B cell (primary cell): ENCODE results near the gene LAMA2. TPM values are rescaled to one million over a fixed set of nuclear protein-coding genes. Genes with fewer than 3 reads are reported as not detected.

Experiments
- ATAC-seq: fragments of 200-7000 bp; cut with Tn5 transposase; one replicate; pipeline ENCODE4 v1.10.0; 2021; ENCODE audit warnings: low read depth, mild to moderate bottlenecking, moderate number of reproducible peaks, moderate library complexity
- CTCF ChIA-PET: fragments of 350-600 bp; sonication (Branson Sonifier 250); formaldehyde crosslinking; loops from one replicate; lab custom pipeline; 2021; ENCODE audit warnings: antibody characterized with exemption, inconsistent platforms; lab: Charles Lee
- POLR2A ChIA-PET: fragments of 350-600 bp; sonication (Branson Sonifier 250); formaldehyde crosslinking; loops from one replicate; lab custom pipeline; 2021; ENCODE audit warnings: antibody characterized with exemption; lab: Charles Lee
- DNase-seq: peaks from one replicate; pipeline ENCODE4 v3.0.0; 2013
- H2AFZ ChIP-seq: 2 replicates; pipeline ENCODE4 v1.6.1; 2012; ENCODE audit warnings: mild to moderate bottlenecking, low read depth, low read length; ENCODE audit not compliant: insufficient read depth, poor library complexity, severe bottlenecking
- H3K27ac ChIP-seq, 2 donors: 1 replicate in 1 of 2; 2 replicates in 1 of 2; pipeline ENCODE4 v1.5.1; 2012 to 2013; ENCODE audit warnings: low read length in 2 of 2, mild to moderate bottlenecking in 2 of 2, moderate library complexity in 1 of 2
- H3K27me3 ChIP-seq, 4 experiments: fragments of 200-600 bp in 1 of 4; sonication (generic) in 1 of 4; replicated peaks in 1 of 4; 1 replicate in 2 of 4; 2 replicates in 2 of 4; pipeline versions ENCODE4 v1.6.1 to v1.7.0; 2013 to 2016; ENCODE audit warnings: low read length in 3 of 4, mild to moderate bottlenecking in 2 of 4, mixed read lengths in 1 of 4, moderate library complexity in 1 of 4; ENCODE audit not compliant: insufficient read depth in 4 of 4, control insufficient read depth in 3 of 4; ENCODE audit errors: control extremely low read depth in 1 of 4
- H3K36me3 ChIP-seq, 2 experiments: replicated peaks in 1 of 2; 1 replicate in 1 of 2; 2 replicates in 1 of 2; pipeline versions ENCODE4 v1.6.1 to v1.7.1; 2013; ENCODE audit warnings: low read length in 1 of 2; ENCODE audit not compliant: insufficient read depth in 2 of 2, control insufficient read depth in 1 of 2; ENCODE audit errors: control extremely low read depth in 1 of 2, extremely low read depth in 1 of 2
- H3K4me1 ChIP-seq, 2 donors: fragments of 200-600 bp in 1 of 2; sonication (generic) in 1 of 2; 1 replicate in 1 of 2; 2 replicates in 1 of 2; pipeline versions ENCODE4 v1.5.1 to v1.6.1; 2013 to 2017; ENCODE audit warnings: low read length in 2 of 2; ENCODE audit not compliant: control insufficient read depth in 2 of 2, insufficient read depth in 2 of 2
- H3K4me2 ChIP-seq: replicated peaks from 2 replicates; pipeline ENCODE3; 2012; ENCODE audit warnings: mild to moderate bottlenecking, low read depth, low read length; ENCODE audit not compliant: poor library complexity, severe bottlenecking
- H3K4me3 ChIP-seq, 5 experiments: fragments of 200-600 bp in 1 of 5; sonication (generic) in 1 of 5; 1 replicate in 3 of 5; 2 replicates in 2 of 5; pipeline versions ENCODE4 v1.5.1 to v1.7.0; 2011 to 2016; ENCODE audit warnings: low read length in 4 of 5, mild to moderate bottlenecking in 4 of 5, low read depth in 2 of 5, control low read depth in 1 of 5, moderate library complexity in 1 of 5; ENCODE audit not compliant: insufficient read depth in 1 of 5; ENCODE audit errors: control extremely low read depth in 1 of 5, extremely low read depth in 1 of 5
- H3K79me2 ChIP-seq: fragments of 200-600 bp; sonication (generic); one replicate; pipeline ENCODE4 v1.6.0; 2016; ENCODE audit warnings: low read length; ENCODE audit not compliant: control insufficient read depth, insufficient read depth
- H3K9ac ChIP-seq: fragments of 200-600 bp; sonication (generic); 2 replicates; pipeline ENCODE4 v1.6.1; 2017; ENCODE audit warnings: mild to moderate bottlenecking, low read length, moderate library complexity
- H3K9me3 ChIP-seq, 3 donors: one replicate each; pipeline versions ENCODE4 v1.6.1 to v1.7.1; 2013; ENCODE audit warnings: low read length in 2 of 3; ENCODE audit not compliant: control insufficient read depth in 2 of 3, insufficient read depth in 1 of 3; ENCODE audit errors: control extremely low read depth in 1 of 3
- H4K20me1 ChIP-seq: 2 replicates; pipeline ENCODE4 v1.6.0; 2012; ENCODE audit warnings: mild to moderate bottlenecking, low read length; ENCODE audit not compliant: insufficient read depth, control insufficient read depth, poor library complexity, severe bottlenecking
- H3K27ac Mint-ChIP-seq: one replicate; pipeline ENCODE4 v1.8.0; 2021; ENCODE audit warnings: mixed read lengths
- H3K27me3 Mint-ChIP-seq: one replicate; pipeline ENCODE4 v1.8.0; 2021; ENCODE audit warnings: mixed read lengths
- H3K4me1 Mint-ChIP-seq: one replicate; pipeline ENCODE4 v1.8.0; 2021; ENCODE audit warnings: mixed read lengths
- H3K4me3 Mint-ChIP-seq: one replicate; pipeline ENCODE4 v1.8.0; 2021; ENCODE audit warnings: mixed read lengths
- H3K9me3 Mint-ChIP-seq: one replicate; pipeline ENCODE4 v1.8.0; 2022; ENCODE audit warnings: mixed read lengths; ENCODE audit not compliant: insufficient read depth
- EZH2 ChIP-seq: IDR thresholded peaks from 2 replicates; pipeline ENCODE4 v1.6.1; 2012; ENCODE audit warnings: borderline replicate concordance, low read depth, mild to moderate bottlenecking, moderate library complexity, low read length; ENCODE audit not compliant: insufficient read depth, poor library complexity, severe bottlenecking
- WGBS: methylation state at CpG from one replicate; pipeline ENCODE4 v1.1.5; 2013; ENCODE audit warnings: missing lambda C conversion rate; ENCODE audit not compliant: insufficient coverage; 5-methylcytosine and 5-hydroxymethylcytosine counted together
- intact Hi-C: fragments of 100-400 bp; cut with micrococcal nuclease; formaldehyde crosslinking; loops from one replicate; pipeline ENCODE4 v1.10.0; 2022
- polyA plus RNA-seq: library from polyadenylated mRNA; depleted of rRNA; stranded (reverse); fragments of >200 nt; gene quantifications from 2 replicates; pipeline ENCODE4 v1.2.3, GENCODE V29; 2012
- total RNA-seq, 2 donors: library from RNA; stranded (reverse); fragments of 120-200 nt in 1 of 2; gene quantifications; 1 replicate in 1 of 2; 2 replicates in 1 of 2; pipeline versions ENCODE4 v1.2.3 to v1.2.4, GENCODE V29; 2013 to 2022
- TF ChIP-seq, protein P1 (sequence below): fragments of 200-600 bp; IDR thresholded peaks from one replicate; pipeline ENCODE4 v1.8.0; 2022; ENCODE audit warnings: antibody characterized with exemption, mild to moderate bottlenecking

LAMA2 gene
- total and polyA plus RNA-seq, 2 donors (not counting 1 experiment from before 2014, with no cell fraction given) = 0.16 TPM; not detected in 1

DNA sequence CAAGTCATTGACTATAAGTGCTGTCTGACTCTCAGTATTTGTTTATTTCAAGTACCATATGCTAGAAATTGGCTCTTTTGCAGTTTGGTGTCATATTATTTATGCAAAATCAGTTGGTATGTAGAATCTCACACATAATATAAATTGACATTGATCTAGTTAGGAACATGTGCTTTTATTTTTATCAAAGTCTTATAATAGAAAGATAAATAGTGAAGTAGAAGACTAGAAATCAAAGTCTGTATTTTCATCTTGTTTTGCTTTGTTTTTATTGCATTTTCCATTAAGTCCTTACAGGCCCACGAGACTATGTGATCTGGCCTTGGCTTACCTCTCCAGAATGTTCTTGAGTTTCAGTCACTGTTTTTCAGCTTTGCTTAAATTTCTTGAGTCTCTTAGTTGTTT is 300.3 kb downstream of the LAMA2 start:
- no peak overlapping the region for H3K9ac ChIP-seq
- intact Hi-C loops = no loop called here
- H3K9me3 ChIP-seq = no peaks in the 10 kb centered on the region
- Mint-ChIP-seq H3K9me3 (no peaks in the 10 kb centered on the region), H3K27me3 (no peaks in the 10 kb centered on the region), H3K4me3 (no peak overlapping the region), H3K27ac (no peak overlapping the region), H3K4me1 (no peaks in the 10 kb centered on the region)
- TF ChIP-seq EZH2 = no peak
- TF ChIP-seq, protein P1, sequence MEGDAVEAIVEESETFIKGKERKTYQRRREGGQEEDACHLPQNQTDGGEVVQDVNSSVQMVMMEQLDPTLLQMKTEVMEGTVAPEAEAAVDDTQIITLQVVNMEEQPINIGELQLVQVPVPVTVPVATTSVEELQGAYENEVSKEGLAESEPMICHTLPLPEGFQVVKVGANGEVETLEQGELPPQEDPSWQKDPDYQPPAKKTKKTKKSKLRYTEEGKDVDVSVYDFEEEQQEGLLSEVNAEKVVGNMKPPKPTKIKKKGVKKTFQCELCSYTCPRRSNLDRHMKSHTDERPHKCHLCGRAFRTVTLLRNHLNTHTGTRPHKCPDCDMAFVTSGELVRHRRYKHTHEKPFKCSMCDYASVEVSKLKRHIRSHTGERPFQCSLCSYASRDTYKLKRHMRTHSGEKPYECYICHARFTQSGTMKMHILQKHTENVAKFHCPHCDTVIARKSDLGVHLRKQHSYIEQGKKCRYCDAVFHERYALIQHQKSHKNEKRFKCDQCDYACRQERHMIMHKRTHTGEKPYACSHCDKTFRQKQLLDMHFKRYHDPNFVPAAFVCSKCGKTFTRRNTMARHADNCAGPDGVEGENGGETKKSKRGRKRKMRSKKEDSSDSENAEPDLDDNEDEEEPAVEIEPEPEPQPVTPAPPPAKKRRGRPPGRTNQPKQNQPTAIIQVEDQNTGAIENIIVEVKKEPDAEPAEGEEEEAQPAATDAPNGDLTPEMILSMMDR = no peak
- no peak overlapping the region for H3K4me3 ChIP-seq
- H3K27ac ChIP-seq = no peak overlapping the region
- no peaks in the 10 kb centered on the region for H3K79me2 ChIP-seq
- ATAC-seq (no peak), DNase-seq (no peak)
- POLR2A ChIA-PET = no interaction called here
- no peaks in the 10 kb centered on the region for H3K27me3 ChIP-seq
- CTCF ChIA-PET = no interaction called here
- no peak overlapping the region for H3K4me2 ChIP-seq
- H3K36me3 ChIP-seq = no peaks in the 10 kb centered on the region
- 100% methylated on average over 1 of the region's 1 CpG for WGBS
- no peaks in the 10 kb centered on the region for H4K20me1 ChIP-seq
- H3K4me1 ChIP-seq = no peaks in the 10 kb centered on the region
- H2AFZ ChIP-seq = no peak overlapping the region

DNA sequence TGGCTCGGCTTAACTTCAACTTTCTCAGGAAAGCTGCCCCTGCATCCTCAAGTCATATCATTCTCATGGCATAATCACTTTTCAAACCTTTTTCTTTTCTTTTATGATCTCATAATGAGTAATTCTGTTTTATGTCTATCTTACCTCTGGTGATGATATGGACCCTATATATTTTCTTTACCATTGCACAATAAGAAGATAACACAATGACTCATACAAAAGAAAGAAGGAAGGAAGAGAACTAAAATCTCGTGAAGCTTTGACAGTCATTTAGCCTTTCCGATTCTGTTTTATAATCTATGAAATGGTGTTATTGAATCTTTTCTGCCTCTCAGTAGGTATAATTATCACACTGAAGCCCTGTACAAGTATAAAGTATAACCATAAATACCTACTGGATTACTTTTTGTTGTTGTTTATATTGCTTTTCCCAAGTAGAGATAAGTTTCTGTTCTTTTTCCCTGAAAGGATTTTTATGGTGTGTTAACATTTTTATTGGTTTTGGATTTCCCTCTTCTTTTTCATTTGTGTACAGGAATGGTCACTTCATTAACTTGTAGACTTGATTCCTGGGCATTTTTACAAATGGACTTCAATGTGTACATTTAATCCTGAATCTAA is 300.9 kb downstream of the LAMA2 start:
- TF ChIP-seq, protein P1 = no peak
- TF ChIP-seq EZH2 = no peak
- Histone ChIP-seq H3K9me3 (no peaks in the 10 kb centered on the region), H3K4me1 (no peaks in the 10 kb centered on the region), H4K20me1 (no peaks in the 10 kb centered on the region), H3K27me3 (no peaks in the 10 kb centered on the region), H3K36me3 (no peaks in the 10 kb centered on the region), H3K4me2 (no peak overlapping the region), H3K9ac (no peak overlapping the region), H3K79me2 (no peaks in the 10 kb centered on the region), H3K27ac (no peak overlapping the region), H2AFZ (no peak overlapping the region), H3K4me3 (no peak overlapping the region)
- H3K27ac Mint-ChIP-seq = no peak overlapping the region
- WGBS = no CpG with 5 or more reads among the region's 3 CpGs
- intact Hi-C loops = no loop called here
- ATAC-seq (no peak), DNase-seq (no peak)
- POLR2A ChIA-PET = no interaction called here
- no peaks in the 10 kb centered on the region for H3K4me1 Mint-ChIP-seq
- CTCF ChIA-PET = no interaction called here
- no peaks in the 10 kb centered on the region for H3K27me3 Mint-ChIP-seq
- H3K4me3 Mint-ChIP-seq = no peak overlapping the region
- H3K9me3 Mint-ChIP-seq = no peaks in the 10 kb centered on the region
